SU-DHL-6 (cell line): ENCODE data around the gene UBP1.

Experiments
- H2AFZ ChIP-seq: fragments of 200-600 bp; sonication (generic); 2 replicates; pipeline ENCODE4 v1.6.1; 2014; ENCODE audit warnings: low read depth, mild to moderate bottlenecking, moderate library complexity, mixed read lengths, antibody characterized with exemption, low read length; ENCODE audit not compliant: severe bottlenecking
- H3F3A ChIP-seq: fragments of 200-600 bp; shearing (Covaris generic); 2 replicates; pipeline ENCODE4 v1.6.0; 2016; ENCODE audit warnings: antibody characterized with exemption, mild to moderate bottlenecking; ENCODE audit not compliant: insufficient read depth
- H3K27ac ChIP-seq: fragments of 200-600 bp; sonication (generic); 2 replicates; pipeline ENCODE4 v1.5.1; 2016; ENCODE audit warnings: low read depth, mild to moderate bottlenecking, low read length, moderate library complexity, mixed read lengths
- H3K27me3 ChIP-seq: fragments of 200-600 bp; sonication (generic), shearing (Covaris generic); 2 replicates; pipeline ENCODE4 v1.6.0; 2014; ENCODE audit warnings: mild to moderate bottlenecking, low read length
- H3K36me3 ChIP-seq: fragments of 200-600 bp; sonication (generic); 2 replicates; pipeline ENCODE4 v1.6.1; 2014; ENCODE audit warnings: mild to moderate bottlenecking, low read length, mixed read lengths
- H3K4me2 ChIP-seq: fragments of 300-600, 200-600 bp; shearing (Covaris generic), sonication (generic); 2 replicates; pipeline ENCODE4 v1.6.0; 2014; ENCODE audit warnings: low read length, low read depth, mild to moderate bottlenecking; ENCODE audit not compliant: poor library complexity, severe bottlenecking
- H3K4me3 ChIP-seq: fragments of 200-600 bp; sonication (generic); 2 replicates; pipeline ENCODE4 v1.5.1; 2014; ENCODE audit warnings: antibody characterized with exemption, low read length, mild to moderate bottlenecking, mixed read lengths; ENCODE audit not compliant: insufficient read depth, poor library complexity, severe bottlenecking
- H3K79me2 ChIP-seq: fragments of 200-600 bp; sonication (generic); 2 replicates; pipeline ENCODE4 v1.6.1; 2014; ENCODE audit warnings: mild to moderate bottlenecking, low read length, moderate library complexity; ENCODE audit not compliant: insufficient read depth
- H3K9ac ChIP-seq: fragments of 200-600 bp; sonication (generic); 2 replicates; pipeline ENCODE4 v1.7.0; 2014; ENCODE audit warnings: mild to moderate bottlenecking, low read length
- H3K9me2 ChIP-seq: fragments of 200-600 bp; sonication (generic); replicated peaks from 2 replicates; pipeline ENCODE4 v1.6.1; 2014; ENCODE audit warnings: low read length; ENCODE audit not compliant: insufficient read depth
- H3K9me3 ChIP-seq: fragments of 200-600 bp; sonication (generic); 2 replicates; pipeline ENCODE4 v1.6.1; 2014; ENCODE audit warnings: low read length, mixed read lengths; ENCODE audit not compliant: insufficient read depth
- H4K20me1 ChIP-seq: fragments of 200-600 bp; sonication (generic); 2 replicates; pipeline ENCODE4 v1.6.1; 2014; ENCODE audit warnings: low read depth, mild to moderate bottlenecking, antibody characterized with exemption, low read length, moderate library complexity, mixed read lengths
- EZH2phosphoT487 ChIP-seq: fragments of 200-600 bp; sonication (generic), shearing (Covaris generic); conservative IDR thresholded peaks from 2 replicates; pipeline ENCODE4 v1.6.1; 2018; ENCODE audit warnings: mild to moderate bottlenecking, antibody characterized with exemption, low read length, moderate library complexity, mixed read lengths
- TF ChIP-seq, protein P1 (sequence below): fragments of 200-600 bp; sonication (generic); IDR thresholded peaks from one replicate; pipeline ENCODE4 v1.5.1; 2017; ENCODE audit warnings: antibody characterized with exemption, mild to moderate bottlenecking, low read length, moderate library complexity; ENCODE audit not compliant: insufficient read depth, poor library complexity, severe bottlenecking

Gene UBP1

DNA sequence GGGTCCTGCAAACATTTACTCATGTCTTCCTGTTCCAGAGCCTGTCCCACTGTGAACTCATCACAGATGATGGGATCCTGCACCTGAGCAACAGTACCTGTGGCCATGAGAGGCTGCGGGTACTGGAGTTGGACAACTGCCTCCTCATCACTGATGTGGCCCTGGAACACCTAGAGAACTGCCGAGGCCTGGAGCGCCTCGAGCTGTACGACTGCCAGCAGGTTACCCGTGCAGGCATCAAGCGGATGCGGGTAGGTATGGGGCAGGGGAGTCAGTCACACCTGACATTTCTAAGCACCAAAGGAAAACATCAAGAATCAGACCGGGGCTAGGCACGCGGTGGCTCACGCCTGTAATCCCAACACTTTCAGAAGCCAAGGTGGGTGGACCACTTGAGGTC is 56.3 kb downstream of the UBP1 start:
- no peaks in the 10 kb centered on the region for H3K79me2 ChIP-seq
- no peak overlapping the region for H3K4me2 ChIP-seq
- H3K27me3 ChIP-seq, result no peaks in the 10 kb centered on the region
- H3K4me3 ChIP-seq, result no peak overlapping the region
- H2AFZ ChIP-seq, result no peak overlapping the region
- H3K9ac ChIP-seq, result no peak overlapping the region
- no peaks in the 10 kb centered on the region for H4K20me1 ChIP-seq
- H3K27ac ChIP-seq, result no peak overlapping the region
- TF ChIP-seq, protein P1, sequence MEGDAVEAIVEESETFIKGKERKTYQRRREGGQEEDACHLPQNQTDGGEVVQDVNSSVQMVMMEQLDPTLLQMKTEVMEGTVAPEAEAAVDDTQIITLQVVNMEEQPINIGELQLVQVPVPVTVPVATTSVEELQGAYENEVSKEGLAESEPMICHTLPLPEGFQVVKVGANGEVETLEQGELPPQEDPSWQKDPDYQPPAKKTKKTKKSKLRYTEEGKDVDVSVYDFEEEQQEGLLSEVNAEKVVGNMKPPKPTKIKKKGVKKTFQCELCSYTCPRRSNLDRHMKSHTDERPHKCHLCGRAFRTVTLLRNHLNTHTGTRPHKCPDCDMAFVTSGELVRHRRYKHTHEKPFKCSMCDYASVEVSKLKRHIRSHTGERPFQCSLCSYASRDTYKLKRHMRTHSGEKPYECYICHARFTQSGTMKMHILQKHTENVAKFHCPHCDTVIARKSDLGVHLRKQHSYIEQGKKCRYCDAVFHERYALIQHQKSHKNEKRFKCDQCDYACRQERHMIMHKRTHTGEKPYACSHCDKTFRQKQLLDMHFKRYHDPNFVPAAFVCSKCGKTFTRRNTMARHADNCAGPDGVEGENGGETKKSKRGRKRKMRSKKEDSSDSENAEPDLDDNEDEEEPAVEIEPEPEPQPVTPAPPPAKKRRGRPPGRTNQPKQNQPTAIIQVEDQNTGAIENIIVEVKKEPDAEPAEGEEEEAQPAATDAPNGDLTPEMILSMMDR, result no peak
- TF ChIP-seq EZH2phosphoT487, result no peak
- no peaks in the 10 kb centered on the region for H3K9me2 ChIP-seq
- peaks cover 7% of the 10 kb centered on the region; the same call in 1 of the 2 replicates for H3K36me3 ChIP-seq
- H3F3A ChIP-seq, result no peaks in the 10 kb centered on the region
- no peaks in the 10 kb centered on the region for H3K9me3 ChIP-seq

DNA sequence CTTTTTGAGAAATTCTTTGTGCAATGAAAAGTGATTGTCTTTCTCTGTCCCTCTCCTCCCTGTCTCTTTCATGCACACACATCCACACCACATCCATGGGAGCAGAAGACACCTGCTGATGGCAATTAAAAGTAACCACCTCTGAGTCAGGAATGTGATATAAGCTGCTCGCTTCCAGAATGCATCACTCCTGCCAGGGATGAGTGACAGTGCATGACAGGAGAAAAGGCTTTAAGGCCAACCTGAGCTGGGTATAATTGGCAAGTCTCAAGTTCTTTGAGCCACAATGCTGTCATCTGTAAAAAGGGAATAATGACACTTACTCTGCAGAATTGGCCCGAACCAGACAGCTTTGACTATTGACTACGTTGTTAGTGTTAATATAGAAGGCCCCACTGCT is 59.6 kb downstream of the UBP1 start:
- no peaks in the 10 kb centered on the region for H4K20me1 ChIP-seq
- no peak overlapping the region for H3K9ac ChIP-seq
- H3K4me3 ChIP-seq, result no peak overlapping the region
- TF ChIP-seq EZH2phosphoT487, result no peak
- TF ChIP-seq, protein P1, result no peak
- no peaks in the 10 kb centered on the region for H3K27me3 ChIP-seq
- no peak overlapping the region for H2AFZ ChIP-seq
- no peak overlapping the region for H3K4me2 ChIP-seq
- no peaks in the 10 kb centered on the region for H3K79me2 ChIP-seq
- no peak overlapping the region for H3K27ac ChIP-seq
- no peaks in the 10 kb centered on the region for H3K36me3 ChIP-seq
- H3K9me3 ChIP-seq, result no peaks in the 10 kb centered on the region
- H3F3A ChIP-seq, result no peaks in the 10 kb centered on the region
- no peaks in the 10 kb centered on the region for H3K9me2 ChIP-seq

DNA sequence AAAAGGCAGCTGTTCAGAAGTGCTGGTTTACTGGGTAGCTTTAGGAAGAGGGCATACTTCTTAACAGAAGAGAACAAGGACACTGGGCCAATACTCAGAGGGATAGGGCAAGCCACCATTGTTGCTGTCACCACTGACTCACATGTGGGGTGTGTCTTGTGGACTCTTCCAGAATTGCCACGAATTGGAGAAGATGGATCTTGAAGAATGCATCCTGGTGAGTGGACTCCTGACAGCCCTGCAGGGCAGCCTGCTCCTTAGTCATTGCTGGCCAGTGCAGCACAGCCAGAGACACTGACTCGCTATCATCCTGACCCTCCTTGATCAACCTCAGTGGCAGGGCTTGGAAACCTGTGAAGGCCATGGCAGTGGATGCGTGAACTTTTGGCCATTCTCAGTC is 62.3 kb downstream of the UBP1 start:
- no peaks in the 10 kb centered on the region for H3F3A ChIP-seq
- no peak overlapping the region for H3K4me2 ChIP-seq
- H3K27me3 ChIP-seq, result no peaks in the 10 kb centered on the region
- H3K9me3 ChIP-seq, result no peaks in the 10 kb centered on the region
- no peak overlapping the region for H2AFZ ChIP-seq
- H3K36me3 ChIP-seq, result no peaks in the 10 kb centered on the region
- H3K9me2 ChIP-seq, result no peaks in the 10 kb centered on the region
- H3K9ac ChIP-seq, result no peak overlapping the region
- no peak overlapping the region for H3K27ac ChIP-seq
- H3K79me2 ChIP-seq, result no peaks in the 10 kb centered on the region
- no peak overlapping the region for H3K4me3 ChIP-seq
- TF ChIP-seq, protein P1, result no peak
- no peak for TF ChIP-seq EZH2phosphoT487
- no peaks in the 10 kb centered on the region for H4K20me1 ChIP-seq

- Histone ChIP-seq H3K4me2 (no peak overlapping the region), H3K36me3 (no peaks in the 10 kb centered on the region), H4K20me1 (no peaks in the 10 kb centered on the region), H3K9me3 (no peaks in the 10 kb centered on the region), H3K27ac (no peak overlapping the region), H3K4me3 (no peak overlapping the region), H3K9me2 (no peaks in the 10 kb centered on the region), H3K9ac (no peak overlapping the region), H3K79me2 (no peaks in the 10 kb centered on the region), H3F3A (no peaks in the 10 kb centered on the region), H2AFZ (no peak overlapping the region), H3K27me3 (no peaks in the 10 kb centered on the region)
- TF ChIP-seq, protein P1, result no peak
- TF ChIP-seq EZH2phosphoT487, result no peak
Measured at GRCh38 chr3:33377489-33377888, 62.7 kb downstream of the UBP1 start.
